GM03348 (cell line): ENCODE results near the gene LVRN.
A peak's percentile ranks its signal among the peaks of the same experiment; 100 is the strongest.

ENCODE experiments used
- DNase-seq: peaks from one replicate; pipeline ENCODE4 v3.0.0; 2012; ENCODE audit warnings: low spot score

The LVRN gene

GRCh38 chr5:115961381-115962238 lies 665 bp upstream of the LVRN start:
- peak; percentile 71 for DNase-seq

- DNase-seq = peak; percentile 44
These were observed 509 bp downstream of the LVRN start for GRCh38 chr5:115962565-115963402.

- no peak for DNase-seq
These were observed 1.3 kb downstream of the LVRN start for GRCh38 chr5:115963566-115963965.

- no peak for DNase-seq
These were observed 6.5 kb downstream of the LVRN start for GRCh38 chr5:115968770-115969169.

- no peak for DNase-seq
These were observed 14.8 kb downstream of the LVRN start for GRCh38 chr5:115977096-115977495.

GRCh38 chr5:115977988-115978387 lies 15.7 kb downstream of the LVRN start:
- peak; percentile 71 for DNase-seq

- no peak for DNase-seq
These were observed 16.5 kb downstream of the LVRN start for GRCh38 chr5:115978779-115979178.

GRCh38 chr5:115979201-115980041 lies 17.1 kb downstream of the LVRN start:
- DNase-seq = peak; percentile 59

GRCh38 chr5:115983519-115983918 lies 21.2 kb downstream of the LVRN start:
- DNase-seq = no peak

- DNase-seq = peak; percentile 45
These were observed 23.8 kb downstream of the LVRN start for GRCh38 chr5:115985802-115986757.

- DNase-seq = no peak
These were observed 25.7 kb downstream of the LVRN start for GRCh38 chr5:115988002-115988401.

GRCh38 chr5:115992848-115993350 lies 30.6 kb downstream of the LVRN start:
- DNase-seq = no peak

GRCh38 chr5:115995351-115995750 lies 33.1 kb downstream of the LVRN start:
- no peak for DNase-seq

- DNase-seq = peak; percentile 24
These were observed 40.0 kb downstream of the LVRN start for GRCh38 chr5:116002116-116002906.

GRCh38 chr5:116004248-116004647 lies 42.0 kb downstream of the LVRN start:
- DNase-seq = no peak

- DNase-seq = no peak
These were observed 47.5 kb downstream of the LVRN start for GRCh38 chr5:116009806-116010205.

GRCh38 chr5:116011046-116011445 lies 48.8 kb downstream of the LVRN start:
- peak; percentile 17 for DNase-seq

GRCh38 chr5:116013207-116013785 lies 51.0 kb downstream of the LVRN start:
- peak; percentile 25 for DNase-seq

GRCh38 chr5:116013936-116014335 lies 51.7 kb downstream of the LVRN start:
- no peak for DNase-seq

- DNase-seq = no peak
These were observed 61.3 kb downstream of the LVRN start for GRCh38 chr5:116023619-116024018.
